ENCODE results near the gene BTBD19.
A peak's percentile ranks its signal among the peaks of the same experiment; 100 is the strongest.
"Not testable (repeated sequence)": the region's sequence is repeated elsewhere in the genome, so short reads cannot be mapped to it uniquely, and the experiment has no call there.

BTBD19 gene

DNA sequence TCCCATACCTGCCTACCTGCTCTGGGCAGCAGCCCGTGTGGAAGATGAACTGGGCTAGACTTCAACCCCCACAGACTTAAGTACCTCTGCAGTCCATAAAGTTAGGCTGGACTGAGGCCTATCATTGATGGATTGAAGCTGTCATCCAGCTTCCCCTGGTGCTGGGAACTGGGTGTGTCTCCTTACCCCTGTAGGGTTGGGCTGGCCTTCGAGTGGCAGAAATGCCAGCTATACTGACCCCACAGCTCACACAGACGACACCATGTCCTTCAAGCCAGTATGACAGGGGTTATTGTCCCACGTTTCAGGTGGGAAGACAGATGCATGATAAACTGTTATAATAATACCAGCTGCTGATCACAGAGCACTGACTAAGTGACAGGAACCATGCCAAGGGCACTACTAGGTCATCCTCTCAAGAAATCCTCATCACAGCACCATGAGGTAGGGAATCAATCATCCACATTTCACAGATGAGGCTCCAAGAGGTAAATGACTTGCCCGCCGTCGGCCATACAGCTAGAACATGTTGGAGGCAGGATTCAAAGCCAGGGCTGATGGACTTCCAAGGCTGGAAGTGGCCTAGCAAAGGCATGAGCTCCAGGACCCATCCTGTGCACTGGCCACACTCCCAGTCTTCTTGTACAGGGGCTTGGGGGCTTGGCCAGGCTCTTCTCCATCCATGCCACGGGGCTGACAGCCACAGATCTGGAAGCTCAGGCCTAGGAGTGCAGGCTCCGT lies 20.0 kb upstream of the BTBD19 start, which contains the start of gene BEST4:
BEST4 (minus strand) TSS at position 51 of the 741 bp plus-strand sequence. CDS start 465 bp downstream, outside the sequence.
- no peak for DNase-seq

DNA sequence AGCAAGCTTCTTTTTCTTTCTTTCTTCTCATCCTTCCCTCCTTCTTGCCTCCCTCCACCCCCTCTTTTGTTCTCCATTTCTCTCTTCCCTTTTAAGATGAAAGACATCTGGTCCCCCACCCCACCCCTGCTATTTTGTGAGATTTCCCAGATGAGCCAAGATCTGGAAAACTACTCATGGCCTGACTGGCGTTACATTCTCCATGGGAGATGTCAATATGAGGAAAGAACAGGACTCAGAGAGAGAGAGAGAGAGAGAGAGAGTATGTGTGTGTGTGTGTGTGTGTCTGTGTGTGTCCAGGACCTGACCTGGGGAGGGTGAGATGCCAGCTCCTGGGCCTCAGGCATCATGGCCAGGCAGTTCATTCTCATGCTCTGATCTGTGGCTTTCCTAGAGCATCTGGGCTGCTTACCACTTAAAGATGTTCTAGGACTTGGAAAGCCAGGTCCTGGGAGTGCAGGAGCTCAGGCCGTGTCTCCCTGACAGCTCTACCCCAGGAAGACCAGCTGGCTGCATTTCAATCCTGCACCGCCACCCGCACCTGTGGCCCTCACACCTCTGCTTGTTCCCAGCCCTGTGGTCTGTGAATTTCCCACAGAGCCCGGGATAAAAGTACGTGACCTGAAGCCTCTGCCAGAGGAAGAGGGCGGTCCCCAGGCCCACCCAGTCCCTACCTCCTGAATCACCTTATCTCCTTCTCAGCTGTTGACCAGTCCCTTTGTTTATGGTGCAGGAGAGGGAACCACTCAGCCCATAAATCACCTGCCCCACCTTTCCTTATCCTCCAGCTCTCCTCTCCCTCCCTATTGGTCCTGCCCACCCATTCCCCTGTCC lies 17.1 kb upstream of the BTBD19 start:
- DNase-seq = no peak

DNA sequence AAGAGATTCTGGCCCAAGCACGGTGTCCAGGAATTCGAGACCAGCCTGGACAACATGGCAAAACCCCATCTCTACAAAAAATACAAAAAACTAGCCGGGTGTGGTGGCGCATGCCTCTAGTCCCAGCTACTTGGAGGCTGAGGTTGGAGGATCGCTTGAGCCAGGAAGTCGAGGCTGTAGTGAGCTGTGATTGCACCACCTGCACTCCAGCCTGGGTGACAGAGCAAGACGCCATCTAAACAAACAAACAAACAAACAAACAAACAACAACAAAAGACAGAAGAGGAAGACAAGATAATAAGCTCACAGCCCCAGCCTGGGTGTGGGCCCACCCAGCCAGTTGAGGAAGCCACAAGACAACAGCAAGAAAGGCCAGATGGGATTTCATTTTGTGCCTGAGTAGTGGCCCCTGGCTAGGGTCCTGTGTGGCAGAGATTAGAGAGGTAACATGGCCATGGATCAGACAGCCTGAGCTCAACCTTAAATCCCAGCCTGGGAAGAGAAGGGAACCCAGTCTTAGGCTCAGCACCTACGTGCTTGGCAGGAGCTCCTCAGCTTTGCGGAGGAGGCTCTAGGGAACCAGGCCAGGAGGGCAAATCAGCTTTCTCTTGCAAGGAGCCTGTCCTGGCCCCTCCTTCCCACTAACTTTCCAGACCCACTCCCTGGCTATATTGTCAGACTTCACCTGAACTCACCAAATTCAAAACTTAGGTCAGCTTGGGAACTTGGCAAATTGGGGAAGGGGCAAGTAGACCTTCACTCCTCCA lies 15.4 kb upstream of the BTBD19 start:
- DNase-seq = no peak

DNA sequence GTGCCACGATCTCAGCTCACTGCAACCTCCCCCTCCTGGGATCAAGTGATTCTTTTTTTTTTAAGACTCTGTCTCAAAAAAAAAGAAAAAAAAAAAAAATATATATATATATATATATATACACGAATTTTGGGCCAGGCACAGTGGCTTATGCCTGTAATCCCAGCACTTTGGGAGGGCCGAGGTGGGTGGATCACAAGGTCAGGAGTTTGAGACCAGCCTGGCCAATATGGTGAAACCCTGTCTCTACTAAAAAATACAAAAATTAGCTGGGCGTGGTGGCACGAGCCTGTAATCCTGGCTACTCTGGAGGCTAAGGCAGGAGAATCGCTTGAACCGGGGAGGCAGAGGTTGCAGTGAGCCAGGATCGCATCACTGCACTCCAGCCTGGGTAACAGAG lies 10.4 kb upstream of the BTBD19 start:
- not testable (repeated sequence) for DNase-seq

DNA sequence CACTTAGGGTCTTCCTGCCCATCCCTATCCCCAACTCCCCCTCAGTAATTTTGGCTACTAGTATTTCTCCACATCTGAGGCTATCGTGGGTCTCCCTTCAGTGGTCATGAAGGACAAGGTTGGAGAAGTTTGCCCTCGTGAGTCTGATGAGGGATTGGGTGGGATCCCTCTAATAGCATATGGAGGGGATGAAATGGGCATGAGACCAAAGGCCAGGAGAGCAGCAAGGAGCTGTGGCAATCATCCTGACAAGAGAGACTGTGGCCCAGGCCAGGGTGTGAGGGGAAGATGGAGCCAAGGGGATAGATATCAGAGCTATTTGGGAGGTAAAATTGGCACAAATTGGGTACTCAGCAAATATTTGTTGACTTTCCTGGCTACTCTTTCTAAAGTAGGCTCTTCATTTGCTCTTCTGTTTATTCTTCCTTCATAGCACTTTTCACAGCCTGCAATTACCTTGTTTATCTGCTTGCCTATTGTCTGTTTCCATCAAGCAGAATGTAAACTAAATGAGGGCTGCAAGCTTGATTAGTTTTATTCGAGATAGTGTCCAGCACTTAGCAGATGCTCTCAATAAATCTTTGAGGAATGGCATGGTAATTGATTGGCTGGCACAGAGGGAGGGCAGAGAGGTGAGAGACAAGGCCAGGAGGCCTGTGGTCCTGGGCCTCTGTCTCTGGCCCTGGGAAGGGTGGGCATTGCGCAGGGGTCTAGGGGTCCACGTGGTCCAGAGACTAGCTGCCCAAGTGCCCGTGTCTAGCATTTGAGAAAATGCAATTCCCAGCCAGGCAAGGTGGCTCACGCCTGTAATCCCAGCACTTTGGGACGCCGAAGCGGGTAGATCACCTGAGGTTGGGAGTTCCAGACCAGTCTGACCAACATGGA lies 9.6 kb upstream of the BTBD19 start:
- DNase-seq = peak; percentile 3

DNA sequence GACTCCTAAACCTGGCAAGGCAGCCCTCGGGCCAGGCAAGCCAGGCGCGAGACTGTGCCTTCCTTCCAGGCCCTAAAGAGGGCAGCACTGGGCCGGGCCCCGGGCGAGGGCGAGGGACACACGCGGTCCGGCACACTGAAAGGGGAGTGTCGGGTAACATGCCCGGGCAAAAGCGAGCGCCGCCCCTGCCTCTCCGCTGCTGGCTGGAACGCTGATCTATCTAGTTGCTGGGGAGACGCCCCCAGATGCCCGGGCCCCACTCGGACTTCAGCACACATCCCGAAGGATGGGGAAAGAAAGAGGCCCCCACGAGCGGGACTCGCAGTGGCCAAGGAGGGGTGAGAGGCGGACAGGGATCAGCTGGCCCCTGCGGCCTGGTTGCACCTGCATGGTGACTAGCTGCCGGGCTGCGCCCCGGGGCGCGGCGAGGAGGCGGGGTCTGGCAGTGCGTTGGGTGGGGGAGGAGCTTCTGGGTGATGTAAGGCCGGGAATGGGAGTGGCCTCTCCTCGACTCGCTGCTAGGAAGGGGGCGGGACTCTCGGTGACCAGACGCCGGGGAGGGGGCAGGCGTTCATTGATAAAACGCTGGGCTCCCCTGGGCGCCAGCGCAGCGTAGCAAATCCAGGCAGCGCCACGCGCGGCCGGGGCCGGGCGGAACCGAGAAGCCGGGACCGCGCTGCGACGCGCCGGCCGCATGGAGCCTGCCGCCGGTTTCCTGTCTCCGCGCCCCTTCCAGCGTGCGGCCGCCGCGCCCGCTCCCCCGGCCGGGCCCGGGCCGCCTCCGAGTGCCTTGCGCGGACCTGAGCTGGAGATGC lies 8.3 kb upstream of the BTBD19 start, which contains the start of gene PLK3:
PLK3 (plus strand) TSS at position 608 of the 815 bp plus-strand sequence; CDS start at position 695, 87 bp downstream.
- DNase-seq = peak; percentile 97

DNA sequence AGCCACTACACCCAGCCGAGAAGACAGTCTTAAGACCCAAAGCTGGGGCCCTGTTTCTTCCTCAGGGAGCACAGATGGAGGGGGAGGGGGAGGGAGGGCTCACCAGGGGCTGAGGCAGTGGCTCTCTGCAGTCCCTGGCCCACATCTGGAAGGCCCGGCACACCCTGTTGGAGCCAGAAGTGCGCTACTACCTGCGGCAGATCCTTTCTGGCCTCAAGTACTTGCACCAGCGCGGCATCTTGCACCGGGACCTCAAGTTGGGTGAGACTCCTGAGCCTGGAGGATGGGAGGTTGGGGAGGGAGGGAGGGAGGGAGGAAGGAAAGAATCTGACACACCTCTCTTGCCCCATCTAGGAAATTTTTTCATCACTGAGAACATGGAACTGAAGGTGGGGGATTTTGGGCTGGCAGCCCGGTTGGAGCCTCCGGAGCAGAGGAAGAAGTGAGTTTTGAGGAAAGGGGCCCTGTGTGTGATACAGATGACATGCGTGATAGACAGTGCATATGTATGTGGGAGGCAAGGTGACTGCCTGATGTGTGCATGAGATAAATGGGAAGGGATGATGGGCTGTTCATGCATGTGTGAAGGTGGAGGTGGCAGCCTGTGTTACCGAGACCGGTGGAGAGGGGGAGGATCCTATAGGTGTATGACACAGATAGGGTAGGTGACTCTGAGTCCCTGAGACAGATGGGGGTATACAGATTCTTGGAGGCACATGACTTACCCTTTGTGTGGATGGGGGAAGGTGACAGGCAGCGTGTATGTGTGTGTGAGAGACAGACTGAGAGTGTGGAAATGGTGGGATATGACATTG lies 6.6 kb upstream of the BTBD19 start:
- peak; percentile 58 for DNase-seq

DNA sequence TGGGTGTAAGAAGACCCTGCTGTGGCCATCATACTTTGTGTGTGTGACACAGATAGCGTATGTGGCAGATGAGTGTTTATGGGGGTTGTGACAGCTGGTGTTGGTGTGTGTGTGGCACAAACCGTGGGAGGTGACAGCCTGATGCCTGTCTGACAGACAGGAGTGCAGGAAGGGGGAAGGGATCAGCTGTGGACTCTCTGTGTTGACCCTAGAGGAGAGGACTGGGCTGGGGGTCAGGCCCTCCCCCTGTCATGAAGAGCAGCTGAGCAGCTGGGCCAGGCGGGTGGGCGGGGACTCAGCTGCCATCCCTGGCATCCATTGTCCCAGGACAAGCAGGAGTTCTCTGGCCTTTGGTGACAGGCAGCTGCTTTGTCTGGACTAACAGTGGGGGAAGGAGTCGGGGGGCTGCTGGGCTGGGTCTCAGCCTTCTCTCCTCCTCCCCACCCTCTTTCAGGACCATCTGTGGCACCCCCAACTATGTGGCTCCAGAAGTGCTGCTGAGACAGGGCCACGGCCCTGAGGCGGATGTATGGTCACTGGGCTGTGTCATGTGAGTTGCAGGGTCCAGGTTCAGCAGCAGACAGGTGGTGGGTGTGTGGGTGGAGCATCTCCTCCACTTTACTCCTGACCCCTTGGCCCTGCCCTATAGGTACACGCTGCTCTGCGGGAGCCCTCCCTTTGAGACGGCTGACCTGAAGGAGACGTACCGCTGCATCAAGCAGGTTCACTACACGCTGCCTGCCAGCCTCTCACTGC lies 5.8 kb upstream of the BTBD19 start:
- peak; percentile 25 for DNase-seq

DNA sequence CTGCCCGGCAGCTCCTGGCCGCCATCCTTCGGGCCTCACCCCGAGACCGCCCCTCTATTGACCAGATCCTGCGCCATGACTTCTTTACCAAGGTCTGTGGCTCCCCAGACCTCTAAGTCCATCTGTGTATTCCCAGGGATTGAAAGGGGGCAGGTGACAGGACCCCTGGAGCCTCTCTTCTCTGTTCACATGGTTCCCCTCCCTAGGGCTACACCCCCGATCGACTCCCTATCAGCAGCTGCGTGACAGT lies 5.3 kb upstream of the BTBD19 start:
- no peak for DNase-seq

DNA sequence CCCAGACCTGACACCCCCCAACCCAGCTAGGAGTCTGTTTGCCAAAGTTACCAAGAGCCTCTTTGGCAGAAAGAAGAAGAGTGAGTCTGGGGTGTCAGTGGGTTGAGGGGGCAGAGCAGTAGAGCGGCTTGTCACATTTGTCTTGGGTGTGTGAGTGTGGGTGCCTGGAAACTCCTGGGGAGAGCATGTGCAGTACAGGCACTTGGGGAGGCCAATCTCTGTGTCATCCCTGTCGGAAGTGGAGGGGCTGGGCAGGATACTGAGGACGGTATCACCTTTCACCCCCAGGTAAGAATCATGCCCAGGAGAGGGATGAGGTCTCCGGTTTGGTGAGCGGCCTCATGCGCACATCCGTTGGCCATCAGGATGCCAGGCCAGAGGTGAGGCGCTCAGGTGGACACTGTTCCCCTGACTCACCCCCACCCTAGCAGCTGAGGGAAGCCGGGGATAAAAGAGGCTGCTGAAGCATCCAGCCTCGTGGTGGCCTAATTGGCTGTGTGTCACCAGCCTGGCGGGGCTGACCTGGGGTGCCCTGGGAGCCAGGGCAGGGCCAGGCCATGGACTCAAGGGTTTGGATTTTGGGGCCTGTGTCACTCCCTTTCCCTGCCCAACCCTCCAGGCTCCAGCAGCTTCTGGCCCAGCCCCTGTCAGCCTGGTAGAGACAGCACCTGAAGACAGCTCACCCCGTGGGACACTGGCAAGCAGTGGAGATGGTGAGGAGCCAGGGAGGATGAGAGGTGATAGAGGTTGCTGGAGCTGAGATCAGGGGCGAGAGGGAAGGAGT lies 4.8 kb upstream of the BTBD19 start:
- peak; percentile 12 for DNase-seq

DNA sequence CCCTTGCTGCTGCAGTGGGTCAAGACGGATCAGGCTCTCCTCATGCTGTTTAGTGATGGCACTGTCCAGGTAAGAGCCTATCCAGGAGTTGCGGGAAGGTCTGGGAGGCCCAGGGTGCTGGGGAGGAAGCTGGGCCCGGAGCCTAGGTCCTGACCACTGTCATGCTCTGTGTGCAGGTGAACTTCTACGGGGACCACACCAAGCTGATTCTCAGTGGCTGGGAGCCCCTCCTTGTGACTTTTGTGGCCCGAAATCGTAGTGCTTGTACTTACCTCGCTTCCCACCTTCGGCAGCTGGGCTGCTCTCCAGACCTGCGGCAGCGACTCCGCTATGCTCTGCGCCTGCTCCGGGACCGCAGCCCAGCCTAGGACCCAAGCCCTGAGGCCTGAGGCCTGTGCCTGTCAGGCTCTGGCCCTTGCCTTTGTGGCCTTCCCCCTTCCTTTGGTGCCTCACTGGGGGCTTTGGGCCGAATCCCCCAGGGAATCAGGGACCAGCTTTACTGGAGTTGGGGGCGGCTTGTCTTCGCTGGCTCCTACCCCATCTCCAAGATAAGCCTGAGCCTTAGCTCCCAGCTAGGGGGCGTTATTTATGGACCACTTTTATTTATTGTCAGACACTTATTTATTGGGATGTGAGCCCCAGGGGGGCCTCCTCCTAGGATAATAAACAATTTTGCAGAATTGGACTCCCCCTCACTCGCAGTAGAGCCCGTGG lies 2.9 kb upstream of the BTBD19 start:
- no peak for DNase-seq

DNA sequence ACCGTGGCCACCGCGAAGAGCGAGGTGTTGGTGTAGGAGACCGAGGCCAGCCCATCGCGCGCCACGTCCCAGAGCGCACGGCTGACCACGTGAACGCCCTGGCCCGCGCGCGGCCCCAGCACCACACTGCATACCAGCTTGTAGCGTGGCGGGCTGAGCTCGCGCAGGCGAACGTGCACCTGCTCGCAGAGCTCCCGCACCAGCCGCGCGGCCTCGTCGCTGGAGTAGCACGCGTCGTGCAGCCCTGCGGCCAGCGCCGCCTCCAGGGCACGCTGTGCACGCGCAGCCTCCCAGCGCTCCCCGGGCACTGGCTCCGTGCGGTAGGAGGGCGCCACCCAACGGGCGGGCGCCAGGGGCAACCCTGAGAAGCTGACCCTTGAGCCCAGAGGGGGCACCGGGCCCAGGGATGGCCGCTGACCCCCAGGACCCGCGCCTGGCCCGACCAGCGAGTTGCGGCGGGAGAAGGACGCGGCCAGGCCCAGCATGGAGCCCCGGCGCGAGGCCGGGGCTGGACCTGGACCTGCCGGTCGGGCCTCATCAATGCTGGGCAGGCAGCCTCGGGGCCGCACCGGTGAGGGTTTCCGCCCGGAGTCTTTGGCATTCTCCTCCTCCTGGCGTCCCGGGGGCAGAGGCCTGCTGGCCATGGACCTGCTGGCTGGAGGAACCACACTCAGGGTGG lies 2.2 kb upstream of the BTBD19 start:
- DNase-seq = no peak

DNA sequence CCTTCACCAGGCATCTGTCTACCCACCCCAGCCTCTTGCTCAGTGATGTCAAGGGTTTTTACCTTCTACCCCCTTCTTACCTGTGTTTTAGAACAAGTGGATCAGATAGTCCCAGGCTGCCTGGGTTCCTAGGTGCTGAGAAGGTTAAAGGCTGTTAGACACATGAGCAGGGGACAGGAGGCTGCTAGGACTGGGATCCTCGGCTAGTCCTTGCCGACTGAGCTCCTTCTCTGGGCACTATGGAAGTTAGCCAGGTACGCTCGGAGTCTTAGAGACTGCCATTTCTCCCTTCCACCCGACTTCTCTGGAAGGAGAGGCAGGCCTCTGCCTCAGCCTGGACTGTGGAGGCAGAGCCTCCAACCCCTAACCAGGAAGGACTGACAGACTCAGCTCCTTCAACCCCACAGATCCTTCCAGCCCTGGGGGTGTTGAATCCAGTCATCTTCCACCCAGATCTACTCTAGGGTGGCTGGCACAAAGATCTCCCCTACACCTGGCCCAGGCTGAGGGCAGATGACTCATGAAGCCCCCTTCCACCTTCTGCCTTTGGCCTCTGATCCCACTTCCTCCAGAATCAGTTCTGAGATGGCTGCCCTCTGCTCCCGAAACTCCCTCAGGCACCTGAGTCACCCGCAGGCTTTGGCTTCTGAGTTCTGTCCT lies 1.5 kb upstream of the BTBD19 start, which contains the start of gene DYNLT4:
DYNLT4 (minus strand) TSS at position 648 of the 660 bp plus-strand sequence. CDS start 683 bp downstream, outside the sequence.
- DNase-seq = no peak

DNA sequence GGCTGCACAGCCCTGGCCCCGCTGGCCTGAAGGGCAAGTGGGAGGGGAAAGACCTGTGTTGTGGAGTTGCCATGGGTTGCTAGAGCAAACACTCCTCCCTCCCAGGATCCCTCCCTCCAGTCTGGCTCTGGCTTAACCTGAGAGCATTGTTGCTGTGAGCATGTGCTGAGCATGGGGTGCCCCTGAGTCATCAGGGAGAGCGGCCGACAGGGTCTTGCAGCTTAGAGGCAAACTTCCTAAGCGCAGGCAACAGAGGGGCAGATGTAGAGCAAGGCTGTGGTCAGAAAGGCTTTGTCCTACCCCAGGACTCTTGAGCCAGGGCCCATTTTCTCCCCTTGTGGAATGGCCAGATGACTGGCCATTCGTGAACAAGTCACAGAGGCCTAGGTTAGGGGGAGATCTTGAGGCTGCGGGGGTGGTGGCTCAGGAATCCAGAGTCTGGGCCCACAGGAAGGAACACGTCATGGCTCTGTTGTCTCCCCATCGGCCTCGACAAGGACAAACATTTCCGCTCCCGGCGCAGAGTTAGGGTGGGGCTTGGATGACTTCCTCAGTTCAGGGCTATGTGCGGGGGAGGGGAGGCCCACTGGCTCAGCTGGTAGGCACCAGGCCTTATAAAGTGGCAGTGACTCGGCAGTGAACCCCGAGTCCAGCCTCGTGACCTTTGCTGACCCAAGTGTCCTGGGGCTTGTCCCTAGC lies 810 bp upstream of the BTBD19 start:
- peak; percentile 82 for DNase-seq

DNA sequence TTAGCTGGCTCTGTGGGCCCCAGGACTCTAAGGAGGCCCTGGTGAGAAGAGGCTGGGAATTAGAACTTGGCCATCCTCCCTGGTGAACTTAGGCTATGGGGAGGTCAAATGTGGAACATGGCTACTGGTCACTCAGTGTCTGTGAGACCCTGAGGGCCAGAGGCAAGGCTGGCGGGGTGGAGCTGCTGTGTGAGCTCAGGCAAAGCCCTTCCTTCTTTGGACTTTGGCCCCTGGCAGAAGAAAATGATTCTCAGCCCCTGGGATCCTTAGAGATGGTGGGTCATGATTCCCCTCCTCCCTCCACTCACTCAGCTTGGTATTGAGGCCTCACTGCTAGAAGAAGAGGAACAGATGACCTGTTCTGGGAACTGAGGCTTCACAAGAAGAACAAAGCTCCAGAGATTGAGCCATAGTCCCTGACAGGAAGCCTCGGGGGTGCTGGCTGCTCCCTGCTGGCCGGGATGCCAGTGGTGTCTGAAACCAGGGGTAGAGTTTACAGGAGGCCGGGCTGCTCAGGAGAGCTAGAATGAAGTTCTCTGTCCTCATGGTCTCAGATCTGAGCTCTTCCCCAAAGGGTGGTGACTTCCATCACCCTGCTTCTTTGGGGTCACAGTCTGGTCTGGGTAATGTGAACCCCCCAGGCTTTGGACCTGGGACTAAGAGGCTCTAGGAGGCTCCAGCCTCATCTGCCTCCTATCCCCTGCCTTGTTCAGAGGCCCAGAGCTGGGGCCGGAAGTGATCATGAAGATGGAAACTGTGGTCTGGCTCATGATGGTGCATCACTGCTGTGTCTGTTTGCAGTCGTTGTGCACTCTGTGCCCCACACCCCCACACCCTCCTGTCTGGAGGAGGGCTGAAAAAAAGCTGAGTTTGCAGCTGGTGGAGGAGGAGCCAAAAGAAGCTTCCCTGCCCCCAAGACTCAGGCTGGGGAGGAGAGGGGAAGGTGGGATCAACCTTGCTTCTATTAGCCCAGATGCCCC lies 905 bp downstream of the BTBD19 start:
- peak; percentile 81 for DNase-seq
